A549 treated with ZK216348 at 1 μM for 4 hours (cell line): ENCODE measurements around the gene ARHGEF33. TPM values are rescaled to one million over a fixed set of nuclear protein-coding genes. Genes with fewer than 3 reads are reported as not detected.

Experiments used
- total RNA-seq: library from RNA; stranded (reverse); fragments of 200-300 nt; extraction: Qiagen RNA extraction; gene quantifications from 5 replicates; pipeline ENCODE4 v1.2.3, GENCODE V29; 2022; ENCODE audit warnings: low read depth

The ARHGEF33 gene
- 0.02 to 0.04 TPM in 2 of 5 replicates, not detected in the others for total RNA-seq

GRCh38 chr2:38889575-38889974 is at the start of gene ARHGEF33:
TSS of gene ARHGEF33 (plus strand) at chr2:38889875. CDS start at chr2:38919448, 29,573 bp downstream.

GRCh38 chr2:38875576-38876367 is 13.9 kb upstream of the ARHGEF33 start, which contains the start of the genes DHX57 and MORN2:
TSS of gene DHX57 (minus strand) at chr2:38875934. CDS start at chr2:38868405, 7,529 bp downstream.
TSS of gene MORN2 (plus strand) at chr2:38875976.

Other genes starting within 250 kb of the ARHGEF33 start
- 14.4 to 17.4 TPM (median 17.0 TPM) in 5 replicates for gene GALM, start 223.8 kb upstream of the ARHGEF33 start, total RNA-seq
- 309 to 486 TPM (median 342 TPM) in 5 replicates for gene SRSF7, start 138.5 kb upstream of the ARHGEF33 start, total RNA-seq
- gene GEMIN6, start 111.7 kb upstream of the ARHGEF33 start, total RNA-seq, result 37.4 to 52.1 TPM (median 41.5 TPM) in 5 replicates
- 20.4 to 26.3 TPM (median 21.9 TPM) in 5 replicates for gene DHX57, start 13.9 kb upstream of the ARHGEF33 start, total RNA-seq
- gene MORN2, start 13.9 kb upstream of the ARHGEF33 start, total RNA-seq, result 34.4 to 56.9 TPM (median 38.2 TPM) in 5 replicates
- 11.8 to 16.9 TPM (median 15.6 TPM) in 5 replicates for gene SOS1, start 231.2 kb downstream of the ARHGEF33 start, total RNA-seq